SK-N-MC (cell line): Measurements from ENCODE around the gene PALD1.

Experiments used
- EZH2 ChIP-seq: fragments of 200-600 bp; sonication (generic); IDR thresholded peaks from one replicate; pipeline ENCODE4 v1.6.1; 2017; ENCODE audit warnings: antibody characterized with exemption
- POLR2AphosphoS5 ChIP-seq: IDR thresholded peaks from 2 replicates; pipeline ENCODE4 v1.6.1; 2012; ENCODE audit warnings: mild to moderate bottlenecking, low read depth, low read length, borderline replicate concordance

DNA sequence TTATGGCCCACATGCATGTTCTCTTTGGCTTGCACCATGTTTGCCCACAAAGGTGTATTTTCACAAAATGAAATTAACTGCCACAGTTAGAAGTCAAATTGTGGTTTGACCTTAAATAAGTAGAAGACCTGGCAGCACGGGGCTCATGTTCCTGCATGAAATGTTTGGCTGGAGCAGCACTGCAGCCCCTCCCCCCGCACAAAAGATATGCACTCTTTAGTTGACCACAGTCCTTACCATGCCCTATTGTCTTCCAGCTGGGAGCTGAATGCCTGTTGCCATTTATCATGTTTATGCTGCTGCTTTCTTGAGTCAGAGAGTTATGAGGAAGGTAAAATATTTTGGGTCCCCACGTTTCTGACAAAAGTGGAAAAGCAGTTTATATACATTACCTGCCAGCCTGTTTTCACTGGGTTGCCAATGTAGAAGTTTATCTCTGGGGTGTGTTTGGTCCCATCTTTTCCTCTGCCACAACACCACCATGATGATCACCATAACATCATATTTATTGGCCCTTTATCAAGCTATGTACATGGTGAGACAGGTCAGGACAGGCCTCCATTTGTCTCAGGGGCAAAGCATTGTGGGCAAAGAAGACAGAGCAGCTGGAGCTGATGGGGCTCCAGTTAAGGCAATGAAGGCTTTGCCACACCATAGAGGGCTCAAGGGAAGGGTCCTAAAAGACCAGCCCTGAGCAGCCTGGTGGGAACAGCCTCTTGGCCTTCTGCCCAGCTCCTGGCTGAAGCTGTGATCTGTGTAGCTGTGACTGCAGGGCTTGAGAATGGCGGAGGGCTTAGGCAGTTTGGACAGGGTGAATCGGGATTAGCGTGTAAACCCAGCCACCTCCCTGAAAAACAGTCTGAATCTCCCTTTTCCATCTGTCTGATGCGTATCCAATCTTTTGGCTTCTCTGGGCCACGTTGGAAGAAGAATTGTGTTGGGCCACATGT lies 118.6 kb downstream of the PALD1 start:
- TF ChIP-seq POLR2AphosphoS5: no peak
- no peak for TF ChIP-seq EZH2
